ENCODE data around the gene IFIT2.
"Not testable (repeated sequence)": the region's sequence is repeated elsewhere in the genome, so short reads cannot be mapped to it uniquely, and the experiment has no call there.

Gene IFIT2

DNA sequence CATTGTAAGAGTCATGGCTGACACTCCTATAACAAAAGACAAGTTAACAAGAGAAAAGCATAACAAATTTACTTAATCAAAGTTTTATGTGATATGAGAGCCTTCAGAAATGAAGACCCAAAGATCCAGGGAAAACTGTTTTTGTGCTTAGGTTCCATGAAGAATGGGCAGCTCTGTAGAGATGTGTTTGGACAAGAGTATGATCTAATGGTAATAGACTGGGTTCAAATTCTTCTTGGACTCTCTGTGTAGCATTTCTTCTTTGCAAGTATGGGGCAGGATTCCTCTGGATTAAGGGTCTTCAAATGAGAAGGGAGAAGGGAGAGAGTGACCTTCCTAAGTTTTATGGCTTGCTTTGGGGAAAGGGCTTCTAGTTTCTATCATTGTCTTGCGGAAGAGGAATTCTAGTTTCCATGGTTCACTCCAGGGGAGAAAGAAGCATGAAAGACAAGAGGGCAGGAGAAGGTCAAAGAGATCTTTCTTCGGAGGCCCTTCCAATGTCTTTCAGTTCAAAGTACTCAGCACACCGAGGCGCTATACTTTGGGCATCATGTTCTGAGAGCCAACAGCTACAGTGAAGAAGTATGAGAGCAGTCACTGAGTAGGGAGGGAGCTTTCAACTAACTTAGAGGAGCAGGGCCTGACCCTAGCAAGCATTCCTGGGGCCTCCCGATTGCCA is 41.4 kb downstream of the IFIT2 start:
- DNase-seq = no peak

DNA sequence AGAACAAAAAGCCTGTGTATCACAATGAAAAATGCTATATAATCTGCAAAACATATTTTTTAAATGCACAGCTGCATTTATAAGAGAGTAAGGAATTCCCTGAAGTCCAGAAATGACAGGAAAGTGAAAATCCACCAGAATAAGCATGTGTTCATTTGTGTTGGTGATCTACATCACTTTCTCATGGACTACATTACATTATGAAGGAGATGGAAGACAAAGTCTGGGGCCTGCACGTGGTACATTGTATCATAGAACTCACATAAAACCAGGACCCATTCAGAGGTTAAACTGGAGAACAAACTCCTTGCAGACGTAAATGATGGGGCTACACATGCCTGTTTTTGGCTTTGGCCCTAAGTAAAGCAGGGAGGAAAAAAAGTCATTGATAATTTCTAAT is 42.3 kb downstream of the IFIT2 start:
- no peak for DNase-seq

DNA sequence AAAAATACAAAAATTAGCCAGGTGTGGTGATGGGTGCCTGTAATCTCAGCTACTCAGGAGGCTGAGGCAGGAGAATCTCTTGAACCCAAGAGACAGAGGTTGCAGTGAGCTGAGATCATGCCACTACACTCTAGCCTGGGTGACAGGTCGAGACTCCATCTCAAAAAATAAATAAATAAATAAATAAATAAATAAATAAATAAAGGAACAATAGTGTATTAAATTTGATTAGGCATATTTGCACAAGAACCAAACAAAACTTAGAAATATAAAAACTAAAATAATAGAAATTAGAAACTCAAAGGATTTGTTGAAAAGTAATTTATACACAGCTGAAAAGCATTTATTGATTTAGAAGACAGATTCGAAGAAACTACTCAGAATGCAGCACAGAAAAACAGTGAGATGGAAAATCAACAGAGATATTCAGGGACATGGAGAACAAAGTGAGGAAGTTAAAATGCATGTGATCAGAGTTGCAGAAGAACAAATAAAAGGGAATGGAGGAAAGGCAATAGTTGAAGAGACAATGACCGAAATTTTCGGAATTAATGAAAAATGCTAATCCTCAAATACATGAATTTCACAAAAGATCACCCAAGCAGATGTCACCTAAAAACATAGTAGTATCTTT is 43.6 kb downstream of the IFIT2 start:
- DNase-seq = no peak

DNA sequence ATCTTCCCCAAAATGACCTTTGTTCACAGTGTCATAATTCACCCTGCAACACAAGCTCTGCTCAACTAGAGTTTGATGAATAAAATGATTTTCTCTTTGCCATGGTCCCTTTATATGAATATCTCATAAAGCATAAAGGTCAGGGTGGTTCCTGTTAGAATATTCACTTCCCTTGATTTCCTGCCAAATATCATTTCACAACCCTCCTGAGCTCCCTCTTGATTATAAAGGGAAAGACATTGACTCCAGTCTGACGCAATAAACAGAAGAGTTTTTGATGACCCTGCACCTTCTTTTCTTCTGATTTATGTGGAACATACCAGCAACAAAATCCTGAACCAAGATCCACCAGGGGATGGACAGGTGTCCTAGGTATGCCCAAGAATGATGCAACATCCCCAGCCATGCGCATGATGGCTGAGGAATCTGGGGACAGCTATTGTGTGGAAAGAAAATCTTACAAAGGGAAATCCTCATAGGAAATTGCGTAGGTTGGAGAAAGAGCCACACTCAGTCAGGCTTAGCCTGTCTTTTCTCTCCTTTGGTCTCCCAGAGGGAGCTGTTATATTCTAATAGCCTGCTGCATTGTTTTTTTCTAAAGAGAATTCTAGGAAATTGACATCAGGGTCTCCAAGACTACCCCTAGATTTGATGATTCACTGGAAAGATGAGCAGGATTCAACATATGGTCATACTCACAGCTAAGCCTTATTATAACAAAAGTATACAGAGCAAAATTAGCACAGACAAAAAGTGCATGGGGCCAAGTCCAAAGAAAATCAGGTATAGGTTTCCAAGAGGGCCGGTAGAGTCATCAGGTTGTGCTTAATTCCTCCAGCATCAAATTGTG is 44.8 kb downstream of the IFIT2 start:
- no peak for DNase-seq

DNA sequence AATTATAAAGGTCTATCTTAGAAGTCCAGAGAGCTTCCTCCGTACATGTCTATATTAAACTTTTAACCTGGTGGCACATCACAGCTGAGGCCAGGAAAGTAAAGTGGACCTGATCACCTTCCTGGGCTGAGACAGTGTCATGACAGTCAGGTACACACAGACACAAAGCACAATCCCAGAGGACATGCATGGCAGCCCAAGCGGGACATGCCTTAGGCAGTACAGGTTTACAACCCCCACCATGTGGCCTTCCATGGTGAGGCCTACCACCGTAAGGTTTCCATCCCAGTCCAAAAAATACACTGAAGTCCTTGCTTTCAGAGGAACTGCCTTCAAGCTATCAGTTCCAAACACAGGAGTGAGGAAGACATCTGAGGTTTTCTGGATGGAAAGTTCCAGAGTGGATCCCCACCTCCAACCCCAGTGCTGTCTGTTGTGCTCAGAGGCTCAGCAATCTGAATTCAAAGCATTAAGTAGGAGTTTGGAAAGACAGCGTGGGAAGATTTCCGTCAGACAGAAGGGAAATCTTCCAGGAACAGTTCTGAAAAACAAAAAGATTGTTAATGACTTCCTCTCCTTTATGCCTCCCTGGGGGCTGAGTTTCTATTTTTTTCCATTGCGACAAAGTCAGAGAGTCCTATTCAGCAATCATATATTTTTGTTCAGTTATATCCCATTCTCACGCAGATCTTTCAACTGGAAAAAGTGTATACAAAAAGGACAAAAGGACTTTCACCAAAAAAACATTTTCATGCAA is 46.0 kb downstream of the IFIT2 start:
- DNase-seq = no peak

DNA sequence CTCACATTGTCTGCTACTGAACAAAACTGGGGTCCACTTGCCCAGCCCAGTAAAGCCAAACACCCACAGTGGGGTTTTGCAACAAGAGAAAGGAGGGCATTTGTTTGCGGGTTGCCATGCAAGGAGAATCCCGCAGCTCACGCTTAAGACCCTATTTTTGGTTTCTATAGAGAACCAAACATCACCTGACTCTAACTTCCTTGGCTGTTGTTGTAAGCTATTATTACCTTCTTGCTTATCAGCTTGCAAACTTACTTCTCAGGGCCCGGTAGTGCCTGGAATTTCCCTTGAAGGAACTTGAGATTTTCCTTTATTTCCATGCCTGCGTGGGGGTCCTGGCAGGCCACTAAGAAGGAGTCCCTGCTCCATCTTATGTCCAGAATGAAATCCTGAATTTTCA is 46.6 kb downstream of the IFIT2 start:
- no peak for DNase-seq

DNA sequence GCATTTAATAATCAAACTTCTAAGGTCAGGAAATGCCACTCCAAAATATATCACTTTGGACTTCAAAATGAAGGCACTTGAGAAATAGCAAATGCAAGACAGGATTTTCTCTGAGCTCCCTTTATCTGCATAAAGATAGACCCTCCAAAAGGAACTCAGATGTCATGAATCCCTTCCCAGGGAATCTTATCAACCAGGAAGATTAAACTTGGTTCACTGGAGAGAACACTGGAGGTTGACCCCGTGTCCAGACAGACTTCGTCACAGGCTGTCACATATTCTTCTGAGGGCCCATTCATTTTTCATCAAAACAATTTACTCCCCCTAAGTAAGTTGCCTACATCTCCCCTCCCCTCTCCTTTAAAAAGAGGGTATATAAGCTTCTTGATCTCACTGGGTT is 47.1 kb downstream of the IFIT2 start:
- DNase-seq = no peak

DNA sequence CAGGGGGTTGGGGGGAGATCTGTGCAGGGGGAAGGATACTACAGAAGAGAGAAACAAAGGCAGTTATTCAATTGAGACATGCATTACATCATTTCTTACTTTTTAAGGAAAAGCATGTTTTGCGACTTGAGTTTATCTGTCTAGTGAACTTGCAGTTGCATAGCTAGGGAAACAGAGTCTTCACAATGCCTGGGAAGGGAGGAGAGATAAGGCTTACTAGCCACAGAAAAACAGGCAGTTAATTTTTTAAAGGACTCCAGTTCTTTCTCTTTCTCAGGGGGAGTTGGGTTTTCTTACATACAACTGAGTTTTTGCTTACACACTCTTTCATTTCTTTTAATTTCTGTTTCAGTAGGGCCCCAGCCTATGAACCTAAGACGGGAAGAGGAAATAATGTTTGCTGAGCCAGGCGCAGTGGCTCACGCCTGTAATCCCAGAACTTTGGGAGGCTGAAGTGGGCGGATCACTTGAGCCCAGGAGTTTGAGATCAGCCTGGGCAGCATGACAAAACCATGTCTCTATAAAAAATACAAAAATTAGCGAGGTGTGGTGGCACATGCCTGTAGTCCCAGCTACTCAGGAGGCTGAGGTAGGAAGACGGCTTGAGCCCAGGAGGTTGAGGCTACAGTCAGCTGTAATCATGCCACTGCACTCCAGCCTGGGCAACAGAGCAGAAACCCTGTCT is 48.9 kb downstream of the IFIT2 start:
- DNase-seq = not testable (repeated sequence)

DNA sequence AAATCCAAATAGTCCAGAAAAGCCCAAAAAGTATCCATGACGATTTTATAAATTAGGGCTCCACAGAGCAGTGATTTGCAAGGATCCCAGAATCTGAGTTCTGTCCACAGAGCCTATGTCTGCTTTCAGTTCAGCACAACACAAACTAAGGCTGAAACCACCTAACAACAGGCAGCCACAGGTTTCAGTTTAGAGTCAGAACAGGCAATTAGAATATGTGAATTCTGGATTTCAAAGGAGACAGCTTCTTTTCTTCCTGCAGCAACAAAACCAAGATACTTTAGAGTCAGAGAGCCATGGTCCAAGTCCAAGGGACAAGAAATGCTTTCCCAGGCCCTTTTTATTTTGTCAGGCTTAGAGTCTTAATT is 49.5 kb downstream of the IFIT2 start:
- DNase-seq = no peak

DNA sequence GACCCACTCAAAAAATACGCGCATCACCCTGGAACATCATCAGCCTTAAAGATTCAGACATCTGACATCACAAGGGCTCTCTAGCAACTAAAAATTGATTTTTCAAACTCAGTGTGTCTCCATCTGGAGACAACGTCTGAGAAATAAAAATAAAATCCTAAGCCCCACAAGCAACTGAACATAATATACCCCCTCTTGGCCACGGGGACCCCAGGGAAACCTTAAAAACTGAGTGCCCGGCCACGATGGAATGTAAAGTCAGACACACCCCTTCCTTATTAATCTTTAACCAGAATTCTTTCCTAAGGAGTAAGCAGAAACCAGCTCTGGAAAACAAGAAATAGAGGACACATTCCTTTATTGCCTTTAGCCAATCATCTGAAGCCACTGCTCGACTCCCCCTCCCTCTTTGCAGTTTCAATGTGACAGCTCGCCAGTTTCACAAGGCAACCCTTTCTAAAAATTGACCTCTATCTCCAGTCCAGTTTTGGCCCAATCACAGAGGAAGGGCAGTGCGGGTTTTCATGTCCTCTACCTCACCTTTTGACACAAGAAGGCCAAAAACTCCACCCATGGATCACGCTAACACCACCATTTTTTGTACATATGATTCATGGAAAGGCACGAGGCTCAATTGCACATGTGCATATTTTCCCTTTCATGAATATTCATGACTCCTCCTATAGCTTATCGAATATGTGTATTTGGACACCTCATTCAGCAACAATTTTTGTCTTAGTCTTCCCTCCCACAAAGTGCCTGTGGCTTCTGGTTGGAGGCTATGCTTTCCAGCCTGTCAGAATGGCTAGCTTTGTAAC is 50.1 kb downstream of the IFIT2 start:
- DNase-seq = peak; percentile 60

DNA sequence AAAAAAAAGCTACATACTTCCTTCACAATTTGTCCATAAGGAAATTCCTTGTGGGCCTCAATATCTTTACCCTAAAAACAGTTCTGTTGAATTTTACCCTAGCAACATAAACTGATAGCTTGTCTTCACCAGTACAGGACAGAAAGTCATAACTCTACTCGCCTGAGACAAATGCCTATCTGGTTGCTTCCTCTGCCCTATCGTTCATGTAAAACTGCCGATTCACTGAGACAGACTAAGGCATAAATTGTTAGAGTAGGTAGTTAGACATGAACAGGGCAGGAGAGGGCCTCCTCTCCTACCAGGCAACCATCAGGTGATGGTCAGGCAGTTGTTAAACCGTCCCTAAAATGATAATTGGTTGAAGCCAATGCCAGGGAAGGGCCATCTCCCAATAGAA is 51.0 kb downstream of the IFIT2 start:
- no peak for DNase-seq

DNA sequence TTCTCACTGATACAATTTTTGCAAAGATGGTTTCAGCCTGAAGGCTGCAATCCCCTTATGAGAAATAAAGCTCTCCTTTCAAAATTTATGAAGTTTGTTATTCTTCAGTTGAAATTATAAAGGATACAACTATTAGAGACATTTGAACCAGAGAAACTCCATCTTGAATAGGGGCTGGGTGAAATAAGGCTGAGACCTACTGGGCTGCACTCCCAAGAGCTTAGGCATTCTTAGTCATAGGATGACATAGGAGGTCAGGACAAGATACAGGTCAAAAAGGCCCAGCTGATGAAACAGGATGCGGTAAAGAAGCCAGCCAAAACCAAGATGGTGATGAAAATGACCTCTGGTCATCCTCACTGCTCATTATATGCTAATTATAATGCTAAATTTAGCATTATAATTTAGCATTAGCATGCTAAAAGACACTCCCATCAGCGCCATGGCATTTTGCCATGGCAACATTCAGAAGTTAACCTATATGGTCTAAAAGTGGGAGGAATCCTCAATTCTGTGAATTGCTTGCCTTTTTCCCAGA is 53.6 kb downstream of the IFIT2 start:
- no peak for DNase-seq

DNA sequence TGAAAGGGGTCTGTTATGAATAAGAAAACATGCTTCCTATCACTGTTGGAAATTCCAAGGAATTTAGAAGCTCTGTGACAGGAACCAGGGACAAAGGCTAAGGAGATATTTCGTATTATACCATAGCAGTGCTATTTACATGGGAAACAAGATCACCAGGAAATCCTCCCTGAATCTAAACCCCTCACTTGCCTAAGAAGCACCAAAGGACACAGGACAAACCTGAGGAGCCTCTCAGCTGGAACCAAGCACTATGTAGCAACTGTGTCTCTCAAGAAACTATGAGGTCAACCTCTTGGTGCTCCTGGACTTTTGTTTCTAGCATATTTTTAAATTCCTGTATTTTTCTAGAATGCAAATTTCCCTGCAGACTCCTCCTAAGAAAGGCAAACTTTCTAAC is 55.2 kb downstream of the IFIT2 start:
- no peak for DNase-seq

DNA sequence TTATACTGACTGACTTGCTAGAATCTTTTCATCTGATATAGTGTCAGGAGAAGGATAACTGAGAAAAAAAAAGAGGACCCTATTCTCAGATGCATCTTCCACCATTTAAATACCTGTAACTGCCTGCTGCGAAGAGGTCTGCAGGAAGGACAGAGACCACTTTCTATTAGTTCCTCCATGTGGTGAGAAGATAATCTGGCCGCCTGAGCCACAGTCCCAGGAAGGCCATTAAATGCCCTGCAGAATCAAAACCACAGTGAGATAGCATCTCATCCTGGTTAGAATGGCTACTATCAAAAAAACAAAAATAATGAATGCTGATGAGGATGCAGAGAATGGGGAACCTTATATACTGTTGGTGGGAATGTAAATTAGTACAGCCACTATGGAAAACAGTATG is 56.1 kb downstream of the IFIT2 start:
- DNase-seq = no peak
